BLaER1 (cell line): ENCODE results near the gene NDUFS6.
"Not testable (repeated sequence)": the region's sequence is repeated elsewhere in the genome, so short reads cannot be mapped to it uniquely, and the experiment has no call there.

Experiments
- H3K27ac ChIP-seq: shearing (Covaris generic); formaldehyde crosslinking; 2 replicates; pipeline ENCODE4 v1.8.1; 2022
- H3K27me3 ChIP-seq: shearing (Covaris generic); formaldehyde crosslinking; 2 replicates; pipeline ENCODE4 v1.8.1; 2022
- H3K36me3 ChIP-seq: shearing (Covaris generic); formaldehyde crosslinking; 2 replicates; pipeline ENCODE4 v1.8.1; 2022
- H3K4me1 ChIP-seq: shearing (Covaris generic); formaldehyde crosslinking; 2 replicates; pipeline ENCODE4 v1.8.1; 2022
- H3K4me2 ChIP-seq: shearing (Covaris generic); formaldehyde crosslinking; 2 replicates; pipeline ENCODE4 v1.8.1; 2022
- H3K4me3 ChIP-seq: shearing (Covaris generic); formaldehyde crosslinking; 2 replicates; pipeline ENCODE4 v1.8.1; 2022
- H3K9ac ChIP-seq: shearing (Covaris generic); formaldehyde crosslinking; 2 replicates; pipeline ENCODE4 v1.8.1; 2022
- H3K9me3 ChIP-seq: shearing (Covaris generic); formaldehyde crosslinking; 2 replicates; pipeline ENCODE4 v1.8.1; 2022
- H4K20me1 ChIP-seq: shearing (Covaris generic); formaldehyde crosslinking; 2 replicates; pipeline ENCODE4 v1.8.1; 2022
- Cebpa-rat ChIP-seq: shearing (Covaris generic); IDR thresholded peaks from 2 replicates; pipeline ENCODE4 v1.8.1; 2022

NDUFS6 gene

GRCh38 chr5:1815071-1815786, 14.0 kb downstream of the NDUFS6 start:
- TF ChIP-seq Cebpa-rat = no peak
- H3K36me3 ChIP-seq = peaks cover 100% of the 10 kb centered on the region

DNA sequence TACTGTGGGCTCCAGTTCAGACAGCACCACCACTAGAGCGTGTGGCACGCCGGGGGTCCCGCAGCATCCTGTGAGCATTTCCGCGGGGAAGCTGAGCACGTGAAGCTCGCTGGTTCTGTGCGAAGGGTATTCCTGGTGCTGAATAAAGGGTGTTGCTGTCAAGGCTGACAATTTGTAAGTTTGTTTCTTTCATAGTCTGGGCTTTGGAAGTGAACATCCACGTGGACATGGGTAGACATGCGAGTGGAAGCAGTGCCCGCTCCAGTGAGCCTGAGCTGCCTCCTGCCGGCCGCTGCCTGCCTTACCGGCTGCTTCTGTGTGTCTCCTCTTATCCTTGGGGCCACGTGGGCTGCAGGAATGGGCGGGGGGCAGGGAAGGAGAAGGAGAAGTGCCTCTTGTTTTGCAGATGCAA, 14.7 kb downstream of the NDUFS6 start:
- no peak for TF ChIP-seq Cebpa-rat
- Histone ChIP-seq H3K9ac (no peak overlapping the region), H3K4me1 (no peaks in the 10 kb centered on the region; the same call in 1 of the 2 replicates), H3K27ac (no peak overlapping the region), H3K4me2 (no peak overlapping the region), H4K20me1 (peaks cover 41% of the 10 kb centered on the region), H3K4me3 (no peak overlapping the region), H3K27me3 (no peaks in the 10 kb centered on the region), H3K36me3 (peaks cover 100% of the 10 kb centered on the region), H3K9me3 (peaks cover 4% of the 10 kb centered on the region; the same call in 1 of the 2 replicates)

More at GRCh38 chr5:1815071-1815786, 14.0 kb downstream of the NDUFS6 start:
- no peak overlapping the region for H3K4me3 ChIP-seq
- peaks cover 4% of the 10 kb centered on the region; the same call in 1 of the 2 replicates for H3K9me3 ChIP-seq
- H3K9ac ChIP-seq = no peak overlapping the region
- H3K27me3 ChIP-seq = no peaks in the 10 kb centered on the region
- H4K20me1 ChIP-seq = peaks cover 41% of the 10 kb centered on the region
- no peaks in the 10 kb centered on the region; the same call in 1 of the 2 replicates for H3K4me1 ChIP-seq
- H3K4me2 ChIP-seq = no peak overlapping the region
- H3K27ac ChIP-seq = no peak overlapping the region

DNA sequence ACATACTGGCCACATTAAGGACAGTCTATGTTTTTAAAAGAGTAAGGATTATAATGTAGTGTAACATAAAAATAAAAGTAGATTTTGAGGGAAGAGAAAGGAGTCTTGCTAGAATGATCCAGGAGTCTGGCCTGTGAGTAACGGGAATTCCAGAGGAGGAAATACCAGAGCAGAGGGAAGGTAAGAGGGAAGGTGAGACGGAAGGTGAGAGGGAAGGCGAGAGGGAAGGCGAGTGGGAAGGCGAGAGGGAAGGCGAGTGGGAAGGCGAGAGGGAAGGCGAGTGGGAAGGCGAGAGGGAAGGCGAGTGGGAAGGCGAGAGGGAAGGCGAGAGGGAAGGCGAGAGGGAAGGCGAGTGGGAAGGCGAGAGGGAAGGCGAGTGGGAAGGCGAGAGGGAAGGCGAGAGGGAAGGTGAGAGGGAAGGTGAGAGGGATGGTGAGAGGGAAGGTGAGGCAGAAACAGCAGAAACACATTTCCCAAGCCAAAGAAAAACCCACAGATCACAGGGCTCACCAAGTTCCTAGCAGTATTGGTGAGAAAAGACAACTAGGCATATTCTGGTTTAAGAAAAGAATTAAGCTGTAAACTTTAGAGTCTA, 15.4 kb downstream of the NDUFS6 start:
- H3K4me1 ChIP-seq, H3K9me3 ChIP-seq, H3K4me2 ChIP-seq, H3K4me3 ChIP-seq, H3K27ac ChIP-seq, H3K27me3 ChIP-seq, H3K9ac ChIP-seq: not testable (repeated sequence)
- H3K36me3 ChIP-seq = peaks cover 100% of the 10 kb centered on the region
- H4K20me1 ChIP-seq = peaks cover 41% of the 10 kb centered on the region; the same call in 1 of the 2 replicates

GRCh38 chr5:1817261-1818043, 16.2 kb downstream of the NDUFS6 start:
- H3K9me3 ChIP-seq = peaks cover 4% of the 10 kb centered on the region; the same call in 1 of the 2 replicates
- H3K9ac ChIP-seq = no peak overlapping the region
- H3K4me2 ChIP-seq = no peak overlapping the region
- H3K27me3 ChIP-seq = no peaks in the 10 kb centered on the region
- H4K20me1 ChIP-seq = peaks cover 42% of the 10 kb centered on the region; the same call in 1 of the 2 replicates
- TF ChIP-seq Cebpa-rat = no peak
- peaks cover 100% of the 10 kb centered on the region for H3K36me3 ChIP-seq
- no peak overlapping the region for H3K4me3 ChIP-seq
- no peak overlapping the region for H3K27ac ChIP-seq
- no peaks in the 10 kb centered on the region; the same call in 1 of the 2 replicates for H3K4me1 ChIP-seq

GRCh38 chr5:1818784-1819183, 17.6 kb downstream of the NDUFS6 start:
- peaks cover 4% of the 10 kb centered on the region; the same call in 1 of the 2 replicates for H3K9me3 ChIP-seq
- H3K4me1 ChIP-seq = no peaks in the 10 kb centered on the region; the same call in 1 of the 2 replicates
- H4K20me1 ChIP-seq = peaks cover 33% of the 10 kb centered on the region; the same call in 1 of the 2 replicates
- H3K36me3 ChIP-seq = peaks cover 99% of the 10 kb centered on the region
- H3K4me3 ChIP-seq = no peak overlapping the region
- H3K9ac ChIP-seq = no peak overlapping the region
- no peak overlapping the region for H3K27ac ChIP-seq
- no peaks in the 10 kb centered on the region for H3K27me3 ChIP-seq
- H3K4me2 ChIP-seq = no peak overlapping the region
- TF ChIP-seq Cebpa-rat = no peak

DNA sequence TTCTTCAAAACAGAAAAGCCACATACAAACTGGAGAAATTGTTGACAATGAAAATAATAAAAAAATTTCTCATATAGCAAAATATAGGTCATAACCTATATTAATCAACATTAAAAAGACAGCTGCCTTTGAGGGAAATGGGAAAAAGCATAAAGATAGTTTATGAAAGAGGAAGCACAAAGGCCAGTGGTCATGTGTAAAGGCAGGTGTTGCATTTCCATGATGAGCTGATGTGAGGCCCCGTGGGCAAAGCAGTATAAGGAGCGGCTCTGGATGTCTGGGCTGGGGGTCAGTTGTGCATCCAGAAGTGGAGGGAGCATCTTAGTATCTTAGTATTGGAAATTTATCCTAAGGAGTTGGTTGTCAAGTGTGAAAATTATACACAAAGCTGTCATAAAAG, 18.3 kb downstream of the NDUFS6 start:
- H3K4me3 ChIP-seq = no peak overlapping the region
- peaks cover 26% of the 10 kb centered on the region; the same call in 1 of the 2 replicates for H4K20me1 ChIP-seq
- H3K27me3 ChIP-seq = no peaks in the 10 kb centered on the region
- peaks cover 4% of the 10 kb centered on the region; the same call in 1 of the 2 replicates for H3K9me3 ChIP-seq
- H3K36me3 ChIP-seq = peaks cover 99% of the 10 kb centered on the region
- no peak for TF ChIP-seq Cebpa-rat
- H3K9ac ChIP-seq = no peak overlapping the region
- no peaks in the 10 kb centered on the region; the same call in 1 of the 2 replicates for H3K4me1 ChIP-seq
- no peak overlapping the region for H3K27ac ChIP-seq
- H3K4me2 ChIP-seq = no peak overlapping the region

DNA sequence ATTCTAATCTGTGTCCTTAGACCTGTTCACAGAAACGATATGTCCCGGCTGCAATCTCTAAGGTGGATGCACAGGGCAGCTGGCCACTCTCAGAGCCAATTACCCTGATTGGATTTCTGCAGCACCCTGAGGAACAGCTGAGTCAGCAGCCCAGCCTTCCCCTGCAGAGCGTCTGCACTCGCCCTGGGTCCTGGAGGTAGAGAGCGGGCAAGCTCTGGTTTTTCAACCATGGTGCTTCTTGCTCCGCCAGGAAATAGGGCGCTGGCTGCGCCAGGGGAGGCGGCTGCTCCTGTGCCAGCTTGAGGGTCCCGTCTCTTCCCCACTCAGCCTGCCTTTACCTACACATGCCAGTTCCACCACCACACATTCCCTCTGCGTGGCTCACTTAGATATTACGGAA, 19.2 kb downstream of the NDUFS6 start:
- Histone ChIP-seq H3K27me3 (no peaks in the 10 kb centered on the region), H3K4me3 (no peak overlapping the region), H3K9me3 (peaks cover 4% of the 10 kb centered on the region; the same call in 1 of the 2 replicates), H3K4me2 (no peak overlapping the region), H3K36me3 (peaks cover 99% of the 10 kb centered on the region), H3K27ac (no peak overlapping the region), H3K9ac (no peak overlapping the region), H3K4me1 (no peaks in the 10 kb centered on the region; the same call in 1 of the 2 replicates), H4K20me1 (peaks cover 23% of the 10 kb centered on the region; the same call in 1 of the 2 replicates)
- TF ChIP-seq Cebpa-rat = no peak

DNA sequence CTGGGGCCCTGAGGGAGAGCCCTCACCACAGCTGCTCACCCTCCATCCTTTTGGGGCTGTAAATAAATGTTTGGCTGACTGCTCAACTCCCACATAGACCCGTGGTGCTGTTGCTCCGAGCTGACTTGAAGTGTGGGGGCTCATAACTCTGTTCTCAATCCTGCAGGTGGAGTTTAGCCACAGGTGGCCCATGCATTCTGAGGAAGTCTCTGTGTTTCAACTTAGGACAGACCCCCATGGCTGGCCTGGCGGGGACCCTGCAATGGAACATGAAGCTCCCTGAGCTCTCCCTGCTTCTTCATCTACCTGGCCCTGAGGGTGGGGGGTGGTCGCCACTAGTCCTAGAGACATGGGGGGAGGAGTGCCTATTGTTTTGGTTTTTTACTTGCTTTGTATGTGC, 19.7 kb downstream of the NDUFS6 start:
- Histone ChIP-seq H3K9me3 (peaks cover 4% of the 10 kb centered on the region; the same call in 1 of the 2 replicates), H3K4me2 (no peak overlapping the region), H3K27me3 (no peaks in the 10 kb centered on the region), H4K20me1 (peaks cover 21% of the 10 kb centered on the region; the same call in 1 of the 2 replicates), H3K27ac (no peak overlapping the region), H3K9ac (no peak overlapping the region), H3K36me3 (peaks cover 99% of the 10 kb centered on the region), H3K4me3 (no peak overlapping the region), H3K4me1 (no peaks in the 10 kb centered on the region; the same call in 1 of the 2 replicates)
- no peak for TF ChIP-seq Cebpa-rat

DNA sequence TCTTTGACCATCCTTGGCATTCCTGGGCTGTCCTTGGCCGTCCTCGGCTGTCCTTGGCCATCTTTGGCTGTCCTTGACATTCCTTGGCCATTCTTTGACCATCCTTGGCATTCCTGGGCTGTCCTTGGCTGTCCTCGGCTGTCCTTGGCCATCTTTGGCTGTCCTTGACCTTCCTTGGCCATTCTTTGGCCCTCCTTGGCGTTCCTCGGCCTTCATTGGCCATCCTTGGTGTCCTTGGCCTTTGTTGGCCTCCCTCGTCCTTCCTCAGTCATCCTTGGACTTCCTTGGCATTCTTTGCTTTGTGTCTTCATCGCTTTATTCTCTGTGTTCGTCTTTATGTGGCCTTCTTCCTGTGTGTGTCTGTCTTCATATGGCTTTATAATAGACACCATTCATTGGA, 20.7 kb downstream of the NDUFS6 start:
- Histone ChIP-seq H3K36me3 (peaks cover 98% of the 10 kb centered on the region), H4K20me1 (peaks cover 19% of the 10 kb centered on the region; the same call in 1 of the 2 replicates), H3K9me3 (peaks cover 4% of the 10 kb centered on the region; the same call in 1 of the 2 replicates), H3K4me3 (no peak overlapping the region), H3K4me2 (no peak overlapping the region), H3K4me1 (no peaks in the 10 kb centered on the region; the same call in 1 of the 2 replicates), H3K27me3 (no peaks in the 10 kb centered on the region), H3K27ac (no peak overlapping the region), H3K9ac (no peak overlapping the region)
- TF ChIP-seq Cebpa-rat = no peak
